Activated naive CD8-positive, alpha-beta T cell treated with anti-CD3 and anti-CD28 coated beads, Interleukin-2, amount 10 ng/mL, durations not matched to agents 7 days and 5 days (primary cell): ENCODE results near the gene MANSC1. TPM values are rescaled to one million over a fixed set of nuclear protein-coding genes. Genes with fewer than 3 reads are reported as not detected.

Experiments used
- ATAC-seq: fragments of 150-1000 bp; cut with Tn5 transposase; one replicate; pipeline ENCODE4 v1.10.0; 2021; ENCODE audit warnings: low read depth, moderate library complexity
- POLR2A ChIA-PET: fragments of 350-600 bp; sonication (Branson Sonifier 250); formaldehyde crosslinking; loops from one replicate; lab custom pipeline; 2021; ENCODE audit warnings: antibody characterized with exemption; lab: Charles Lee
- DNase-seq: peaks from one replicate; pipeline ENCODE4 v3.0.0; 2021
- H3K27ac Mint-ChIP-seq: one replicate; pipeline ENCODE4 v1.8.0; 2022; ENCODE audit warnings: mild to moderate bottlenecking, mixed read lengths
- H3K27me3 Mint-ChIP-seq: one replicate; pipeline ENCODE4 v1.8.0; 2022; ENCODE audit warnings: mild to moderate bottlenecking, moderate library complexity, mixed read lengths
- H3K36me3 Mint-ChIP-seq: one replicate; pipeline ENCODE4 v1.8.0; 2021; ENCODE audit warnings: mild to moderate bottlenecking, mixed read lengths
- H3K4me1 Mint-ChIP-seq: one replicate; pipeline ENCODE4 v1.8.0; 2021; ENCODE audit warnings: mixed read lengths
- H3K4me3 Mint-ChIP-seq: one replicate; pipeline ENCODE4 v1.8.0; 2022; ENCODE audit warnings: mild to moderate bottlenecking, moderate library complexity, mixed read lengths
- H3K9me3 Mint-ChIP-seq: one replicate; pipeline ENCODE4 v1.8.0; 2021; ENCODE audit warnings: mixed read lengths
- total RNA-seq, 2 experiments: library from RNA; stranded (reverse); gene quantifications; one replicate each; pipeline ENCODE4 v1.2.3, GENCODE V29; 2021

Gene MANSC1
- total RNA-seq, 2 experiments from 2014 or later = 0.20 TPM; not detected in 1

DNA sequence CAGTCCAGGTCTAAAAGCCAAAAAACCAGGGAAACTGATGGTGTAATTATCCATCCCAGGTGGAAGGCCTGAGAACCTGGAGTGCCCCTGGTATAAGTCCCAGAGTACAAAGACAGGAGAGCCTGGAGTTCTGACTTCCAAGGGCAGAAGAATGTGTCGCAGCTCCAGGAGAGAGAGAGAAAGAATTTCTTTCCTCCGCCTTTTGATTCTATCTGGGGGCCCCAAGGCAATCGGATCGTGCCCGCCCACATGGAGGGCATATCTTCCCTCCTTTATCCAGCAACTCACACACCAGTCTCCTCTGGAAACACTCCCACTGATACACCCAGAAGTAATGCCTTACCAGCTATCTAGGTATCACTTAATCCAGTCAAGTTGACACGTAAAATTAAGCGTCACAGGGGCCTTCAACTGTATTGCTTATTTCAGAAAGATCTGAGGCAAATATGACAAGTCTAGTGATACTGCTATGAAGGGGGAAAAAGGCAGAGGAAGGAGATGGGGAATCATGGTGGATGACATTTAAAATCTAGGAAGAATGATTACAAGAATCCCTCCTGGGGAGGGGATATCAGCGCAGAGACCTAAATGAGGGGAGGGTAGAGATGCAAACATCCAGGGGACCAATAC, 52.7 kb downstream of the MANSC1 start:
- Mint-ChIP-seq H3K36me3 (no peaks in the 10 kb centered on the region), H3K4me1 (no peaks in the 10 kb centered on the region), H3K27me3 (peaks cover 8% of the 10 kb centered on the region), H3K9me3 (no peaks in the 10 kb centered on the region), H3K4me3 (no peak overlapping the region), H3K27ac (no peak overlapping the region)
- DNase-seq (no peak), ATAC-seq (no peak)
- POLR2A ChIA-PET = no interaction called here

DNA sequence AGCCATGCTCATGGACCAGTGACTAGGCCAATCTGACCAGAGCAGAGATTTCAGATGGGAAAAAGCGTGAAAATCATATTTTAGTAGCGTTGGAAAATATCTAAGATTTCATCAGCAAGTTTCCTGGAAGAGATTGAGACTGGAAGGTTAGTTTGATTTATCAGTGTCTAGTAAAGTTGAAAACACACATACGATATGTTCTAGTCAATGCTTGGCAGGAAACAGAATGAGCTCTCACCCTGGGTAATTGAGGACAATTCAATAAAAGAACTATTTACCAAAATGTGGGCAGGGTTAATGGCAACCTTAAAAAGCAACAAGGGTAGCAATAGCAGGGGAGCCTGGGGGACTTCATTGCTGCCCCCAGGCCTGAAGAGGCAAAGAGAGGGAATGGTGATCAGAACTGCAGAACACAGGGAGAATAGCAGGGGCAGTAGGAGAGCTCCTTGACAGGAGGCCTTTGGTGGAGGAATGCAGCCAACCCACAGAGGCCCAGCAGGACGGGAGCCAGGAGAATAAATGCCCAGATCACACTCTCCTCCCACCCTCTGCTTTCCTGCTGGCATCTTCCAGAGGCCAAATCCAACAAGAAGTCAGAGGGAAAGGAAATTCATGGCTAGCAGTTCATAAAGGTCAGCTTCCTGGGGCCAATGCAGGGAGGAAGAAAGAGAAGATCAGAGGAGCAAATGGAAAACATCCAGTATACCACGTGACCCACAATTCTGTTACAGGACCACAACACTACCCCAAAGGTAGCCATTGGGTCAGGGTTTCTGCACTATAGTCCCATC, 55.6 kb downstream of the MANSC1 start:
- peaks cover 3% of the 10 kb centered on the region for H3K27me3 Mint-ChIP-seq
- H3K27ac Mint-ChIP-seq = no peak overlapping the region

DNA sequence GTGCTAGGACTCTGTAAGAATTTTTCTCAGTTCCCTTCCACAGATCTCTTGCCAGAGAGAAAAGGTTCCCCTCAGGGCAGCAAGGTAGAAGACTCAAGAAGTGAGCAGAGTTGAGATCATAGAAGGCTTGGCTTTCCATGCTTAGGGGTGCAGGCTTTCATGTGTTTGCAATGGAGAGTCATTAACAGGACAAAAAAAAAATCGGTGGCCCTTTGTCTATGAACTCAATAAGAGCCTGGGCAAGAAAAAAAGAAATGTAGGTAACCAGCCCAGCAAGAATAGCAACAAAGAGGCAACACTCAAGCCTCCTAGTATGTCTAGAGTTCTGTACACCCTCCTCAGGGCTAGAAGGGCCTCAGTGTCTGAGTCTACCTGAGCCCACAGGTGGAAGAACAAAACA, 59.8 kb downstream of the MANSC1 start:
- ATAC-seq = no peak
- Mint-ChIP-seq H3K36me3 (no peaks in the 10 kb centered on the region), H3K27me3 (peaks cover 2% of the 10 kb centered on the region), H3K9me3 (no peaks in the 10 kb centered on the region), H3K4me1 (no peaks in the 10 kb centered on the region), H3K27ac (no peak overlapping the region), H3K4me3 (no peak overlapping the region)
- POLR2A ChIA-PET = no interaction called here
- no peak for DNase-seq

More for the DNA sequence above, 55.6 kb downstream of the MANSC1 start:
- Mint-ChIP-seq H3K4me3 (no peak overlapping the region), H3K36me3 (no peaks in the 10 kb centered on the region), H3K4me1 (no peaks in the 10 kb centered on the region), H3K9me3 (no peaks in the 10 kb centered on the region)
- no peak for DNase-seq
- ATAC-seq = no peak
- POLR2A ChIA-PET = no interaction called here

DNA sequence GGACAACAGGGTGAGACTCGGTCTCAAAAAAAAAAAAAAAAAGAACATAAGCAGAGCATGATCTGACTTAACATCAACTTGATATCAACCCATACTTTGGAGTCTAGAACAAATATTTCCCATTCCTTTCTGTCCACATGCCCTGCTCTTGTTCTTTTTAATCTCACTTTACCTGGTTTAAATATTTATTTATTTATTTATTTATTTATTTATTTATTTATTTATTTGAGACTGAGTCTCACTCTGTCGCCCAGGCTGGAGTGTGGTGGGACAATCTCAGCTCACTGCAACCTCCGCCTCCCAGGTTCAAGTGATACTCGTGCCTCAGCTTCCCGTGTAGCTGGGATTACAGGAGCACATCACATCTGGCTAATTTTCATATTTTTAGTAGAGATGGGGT, 63.6 kb downstream of the MANSC1 start:
- DNase-seq (no peak), ATAC-seq (no peak)
- no peak overlapping the region for H3K4me3 Mint-ChIP-seq
- no peaks in the 10 kb centered on the region for H3K4me1 Mint-ChIP-seq
- POLR2A ChIA-PET = no interaction called here
- peaks cover 20% of the 10 kb centered on the region for H3K27me3 Mint-ChIP-seq
- H3K9me3 Mint-ChIP-seq = no peaks in the 10 kb centered on the region
- H3K27ac Mint-ChIP-seq = no peak overlapping the region
- no peaks in the 10 kb centered on the region for H3K36me3 Mint-ChIP-seq

DNA sequence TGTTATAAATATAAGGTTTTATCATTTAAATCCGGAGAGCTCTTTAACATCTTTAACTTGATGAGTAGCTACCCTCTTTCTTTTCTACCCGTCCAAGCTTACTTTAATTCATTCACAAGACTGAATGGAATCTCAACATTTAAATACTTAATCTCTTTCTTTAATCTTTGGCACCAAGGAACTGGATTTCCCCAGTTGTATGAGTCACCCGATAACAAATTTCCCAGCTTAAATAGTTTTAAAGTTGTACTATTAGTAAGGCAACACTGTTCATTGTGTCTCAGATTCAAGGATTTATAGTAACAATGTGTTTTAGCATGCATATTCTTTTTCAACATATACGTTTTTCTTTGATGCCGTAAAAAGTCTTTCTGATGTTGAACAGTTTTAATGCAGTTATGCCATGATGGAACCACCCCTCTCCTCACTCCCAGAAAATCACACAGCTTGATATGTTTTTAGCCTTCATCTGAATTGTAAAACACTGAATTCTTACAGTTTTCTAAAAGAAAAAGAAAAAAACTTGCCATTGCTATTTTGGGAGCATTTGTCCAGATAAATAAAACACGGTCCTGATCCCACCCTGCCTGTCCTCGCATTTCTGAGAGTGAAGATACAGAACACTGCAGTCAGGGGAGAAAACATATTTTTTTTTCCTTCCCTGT, 67.1 kb downstream of the MANSC1 start:
- Mint-ChIP-seq H3K27me3 (peaks cover 29% of the 10 kb centered on the region), H3K36me3 (no peaks in the 10 kb centered on the region), H3K4me3 (no peak overlapping the region), H3K4me1 (no peaks in the 10 kb centered on the region), H3K27ac (no peak overlapping the region), H3K9me3 (peaks cover under 1% of the 10 kb centered on the region)
- DNase-seq (no peak), ATAC-seq (no peak)
- POLR2A ChIA-PET = no interaction called here

DNA sequence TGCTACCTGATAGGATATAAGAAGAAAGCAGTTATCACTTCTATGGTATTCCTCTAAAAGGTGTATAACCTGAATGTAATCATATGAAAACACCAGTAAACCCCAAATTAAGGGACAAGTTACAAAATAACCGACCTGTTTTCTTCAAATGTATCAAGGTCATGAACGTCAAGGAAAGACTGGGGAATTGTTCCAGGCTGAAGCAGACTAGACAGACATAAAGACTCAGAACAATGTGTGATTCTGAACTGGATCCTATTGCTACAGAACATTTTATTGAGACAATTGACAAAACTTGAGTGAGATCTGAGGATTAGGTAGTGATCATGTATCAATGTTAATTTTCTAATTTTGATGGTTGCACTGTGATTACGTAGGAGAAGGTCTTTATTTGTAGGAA, 67.8 kb downstream of the MANSC1 start:
- POLR2A ChIA-PET = no interaction called here
- Mint-ChIP-seq H3K4me3 (no peak overlapping the region), H3K4me1 (no peaks in the 10 kb centered on the region), H3K36me3 (no peaks in the 10 kb centered on the region), H3K27me3 (peaks cover 32% of the 10 kb centered on the region), H3K27ac (no peak overlapping the region), H3K9me3 (peaks cover 2% of the 10 kb centered on the region)
- ATAC-seq = no peak
- no peak for DNase-seq

DNA sequence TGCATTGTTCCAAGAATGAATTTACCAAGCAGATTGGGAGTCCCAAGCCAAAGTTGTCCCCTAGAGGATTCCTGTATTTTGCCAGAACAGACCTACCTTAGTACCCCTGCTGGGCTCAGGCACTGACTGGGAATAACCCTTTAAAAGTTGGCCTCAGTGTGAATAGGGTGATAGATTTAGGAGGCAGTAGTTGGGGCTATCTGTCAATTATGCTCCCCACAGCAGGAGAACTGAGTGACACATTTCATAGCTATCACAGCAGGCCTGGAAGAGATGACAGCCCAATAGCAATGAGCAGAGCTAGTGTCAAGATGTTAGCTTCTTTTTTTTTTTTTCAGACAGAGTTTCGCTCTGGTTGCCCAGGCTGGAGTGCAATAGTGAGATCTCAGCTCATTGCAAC, 68.9 kb downstream of the MANSC1 start:
- DNase-seq = no peak
- POLR2A ChIA-PET = no interaction called here
- no peak overlapping the region for H3K4me3 Mint-ChIP-seq

DNA sequence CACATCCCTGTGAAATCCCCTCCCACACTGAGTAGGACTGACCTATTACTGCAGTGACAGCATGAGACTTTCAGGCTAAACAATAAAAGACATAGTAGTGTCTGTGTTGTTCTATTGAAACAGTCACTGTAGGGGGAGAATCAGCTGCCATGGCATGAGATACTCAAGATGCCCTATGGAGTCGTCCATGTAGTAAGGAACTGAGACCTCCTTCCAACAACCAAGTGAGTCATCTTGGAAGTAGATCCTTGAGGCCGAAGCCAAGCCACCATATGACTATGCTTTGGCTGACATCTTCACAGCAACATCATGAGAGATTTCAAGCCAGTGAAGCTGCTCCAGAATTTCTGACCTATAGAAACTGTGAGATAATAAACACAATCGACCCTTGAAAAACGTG, 71.1 kb downstream of the MANSC1 start:
- H3K9me3 Mint-ChIP-seq = peaks cover 5% of the 10 kb centered on the region
- ATAC-seq (no peak), DNase-seq (no peak)
- no peak overlapping the region for H3K4me3 Mint-ChIP-seq
- POLR2A ChIA-PET = interaction anchor here (0.6 kb wide), 1 partner anchor 20 kb away, joined by 3 read pairs; no protein-coding TSS in a partner anchor
- H3K27me3 Mint-ChIP-seq = peaks cover 28% of the 10 kb centered on the region
- no peaks in the 10 kb centered on the region for H3K36me3 Mint-ChIP-seq
- no peaks in the 10 kb centered on the region for H3K4me1 Mint-ChIP-seq
- no peak overlapping the region for H3K27ac Mint-ChIP-seq

More for the DNA sequence above, 68.9 kb downstream of the MANSC1 start:
- Mint-ChIP-seq H3K9me3 (peaks cover 2% of the 10 kb centered on the region), H3K4me1 (no peaks in the 10 kb centered on the region), H3K36me3 (no peaks in the 10 kb centered on the region), H3K27me3 (peaks cover 32% of the 10 kb centered on the region), H3K27ac (no peak overlapping the region)
- no peak for ATAC-seq

Other genes with a start within 250 kb of the MANSC1 start
- gene LRP6, start 83.2 kb downstream of the MANSC1 start, total RNA-seq = 1 to 10 TPM in 1 of 2 experiments, under 1 TPM in 1; 0.48 to 1.1 TPM
- gene BORCS5, start 6.8 kb upstream of the MANSC1 start, total RNA-seq = 10 to 100 TPM; 20.1 to 21.8 TPM
- 10 to 100 TPM; 32.2 to 38.1 TPM for gene DUSP16, start 212.6 kb upstream of the MANSC1 start, total RNA-seq